ENCODE data around the gene DTNB. TPM values are rescaled to one million over a fixed set of nuclear protein-coding genes. Genes with fewer than 3 reads are reported as not detected.
"Not testable (repeated sequence)": the region's sequence is repeated elsewhere in the genome, so short reads cannot be mapped to it uniquely, and the experiment has no call there.

DTNB gene
- polyA plus RNA-seq, 4 donors, result 11.8 to 23.8 (median 19.2) TPM

GRCh38 chr2:25431604-25432003 is 241.8 kb downstream of the DTNB start:
- no peak for DNase-seq (ENCODE audit: low read depth in 4 of 4, low spot score in 3 of 4)

GRCh38 chr2:25430556-25430955 is 242.8 kb downstream of the DTNB start:
- no peak for DNase-seq (ENCODE audit: low read depth in 4 of 4, low spot score in 3 of 4)

- no peak for DNase-seq (ENCODE audit: low read depth in 4 of 4, low spot score in 3 of 4)
Measured at GRCh38 chr2:25426326-25426725, 247.1 kb downstream of the DTNB start.

- no peak for DNase-seq (ENCODE audit: low read depth in 4 of 4, low spot score in 3 of 4)
Measured at GRCh38 chr2:25424426-25425028, 248.8 kb downstream of the DTNB start.

GRCh38 chr2:25421820-25422411 is 251.5 kb downstream of the DTNB start:
- DNase-seq (ENCODE audit: low read depth in 4 of 4, low spot score in 3 of 4), result no peak

- DNase-seq (ENCODE audit: low read depth in 4 of 4, low spot score in 3 of 4), result no peak
Measured at GRCh38 chr2:25421289-25421688, 252.1 kb downstream of the DTNB start.

- DNase-seq (ENCODE audit: low read depth in 4 of 4, low spot score in 3 of 4), result no peak
Measured at GRCh38 chr2:25420820-25421237, 252.5 kb downstream of the DTNB start.

GRCh38 chr2:25419678-25420242 is 253.6 kb downstream of the DTNB start:
- no peak for DNase-seq (ENCODE audit: low read depth in 4 of 4, low spot score in 3 of 4)

- no peak for DNase-seq (ENCODE audit: low read depth in 4 of 4, low spot score in 3 of 4)
Measured at GRCh38 chr2:25418944-25419677, 254.3 kb downstream of the DTNB start.

GRCh38 chr2:25417715-25418369 is 255.5 kb downstream of the DTNB start:
- DNase-seq (ENCODE audit: low read depth in 4 of 4, low spot score in 3 of 4), result no peak

- no peak for DNase-seq (ENCODE audit: low read depth in 4 of 4, low spot score in 3 of 4)
Measured at GRCh38 chr2:25416674-25417073, 256.7 kb downstream of the DTNB start.

GRCh38 chr2:25414781-25415180 is 258.6 kb downstream of the DTNB start:
- no peak for DNase-seq (ENCODE audit: low read depth in 4 of 4, low spot score in 3 of 4)

GRCh38 chr2:25413409-25413808 is 260.0 kb downstream of the DTNB start:
- not testable (repeated sequence) for DNase-seq (ENCODE audit: low read depth in 4 of 4, low spot score in 3 of 4)

- no peak for DNase-seq (ENCODE audit: low read depth in 4 of 4, low spot score in 3 of 4)
Measured at GRCh38 chr2:25411753-25412152, 261.6 kb downstream of the DTNB start.

- no peak for DNase-seq (ENCODE audit: low read depth in 4 of 4, low spot score in 3 of 4)
Measured at GRCh38 chr2:25411281-25411680, 262.1 kb downstream of the DTNB start.

GRCh38 chr2:25410370-25410769 is 263.0 kb downstream of the DTNB start:
- no peak for DNase-seq (ENCODE audit: low read depth in 4 of 4, low spot score in 3 of 4)

GRCh38 chr2:25409468-25409867 is 263.9 kb downstream of the DTNB start:
- DNase-seq (ENCODE audit: low read depth in 4 of 4, low spot score in 3 of 4), result no peak

GRCh38 chr2:25409044-25409443 is 264.3 kb downstream of the DTNB start:
- DNase-seq (ENCODE audit: low read depth in 4 of 4, low spot score in 3 of 4), result no peak

- DNase-seq (ENCODE audit: low read depth in 4 of 4, low spot score in 3 of 4), result no peak
Measured at GRCh38 chr2:25405611-25406295, 267.6 kb downstream of the DTNB start.

- DNase-seq (ENCODE audit: low read depth in 4 of 4, low spot score in 3 of 4), result not testable (repeated sequence)
Measured at GRCh38 chr2:25403120-25403760, 270.1 kb downstream of the DTNB start.

All from left renal pelvis (tissue), 4 donors.